ENCODE results near the gene S1PR4. TPM values are rescaled to one million over a fixed set of nuclear protein-coding genes. Genes with fewer than 3 reads are reported as not detected.

S1PR4 gene
- total RNA-seq, 1 experiment from 2014 or later = not detected

DNA sequence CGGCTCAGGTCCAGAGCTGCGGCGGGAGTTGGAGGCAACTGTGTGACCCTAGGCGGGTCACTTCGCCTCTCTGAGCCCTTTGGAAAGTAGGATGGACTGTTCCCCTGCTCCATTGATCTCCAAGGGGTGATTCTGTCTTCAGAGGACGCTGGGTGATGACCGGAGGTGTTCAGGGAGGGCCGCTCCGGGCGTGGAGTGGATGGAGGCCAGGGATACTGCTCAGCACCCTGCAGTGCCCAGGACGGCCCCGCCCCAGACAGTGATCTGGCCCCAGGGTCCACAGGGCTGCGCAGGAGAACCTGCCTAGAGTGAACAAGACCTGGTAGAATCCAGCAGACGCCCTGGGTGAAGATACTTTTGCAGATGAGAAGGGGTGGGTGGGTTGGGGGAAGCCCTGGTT lies 14.1 kb downstream of the S1PR4 start:
- DNase-seq = no peak
- Histone ChIP-seq H2AFZ (ENCODE audit: low read length) (no peak overlapping the region), H3K36me3 (ENCODE audit: insufficient read depth, low read length) (no peaks in the 10 kb centered on the region), H3K9ac (ENCODE audit: low read length) (no peak overlapping the region), H3K9me2 (replicated peaks; ENCODE audit: insufficient read depth, low read length) (no peaks in the 10 kb centered on the region), H4K20me1 (ENCODE audit: insufficient read depth, low read depth, low read length) (peaks cover 35% of the 10 kb centered on the region), H3K4me2 (ENCODE audit: low read depth, low read length, poor library complexity, severe bottlenecking) (no peak overlapping the region), H3K79me2 (ENCODE audit: low read length) (peaks cover 40% of the 10 kb centered on the region), H3K4me1 (ENCODE audit: low read length) (peaks cover under 1% of the 10 kb centered on the region; the same call in 1 of the 2 replicates), H3K27ac (ENCODE audit: low read length) (no peak overlapping the region), H3K4me3 (ENCODE audit: low read length) (no peak overlapping the region), H3K27me3 (ENCODE audit: low read length) (no peaks in the 10 kb centered on the region), H3K9me3 (ENCODE audit: low read length) (no peaks in the 10 kb centered on the region)

DNA sequence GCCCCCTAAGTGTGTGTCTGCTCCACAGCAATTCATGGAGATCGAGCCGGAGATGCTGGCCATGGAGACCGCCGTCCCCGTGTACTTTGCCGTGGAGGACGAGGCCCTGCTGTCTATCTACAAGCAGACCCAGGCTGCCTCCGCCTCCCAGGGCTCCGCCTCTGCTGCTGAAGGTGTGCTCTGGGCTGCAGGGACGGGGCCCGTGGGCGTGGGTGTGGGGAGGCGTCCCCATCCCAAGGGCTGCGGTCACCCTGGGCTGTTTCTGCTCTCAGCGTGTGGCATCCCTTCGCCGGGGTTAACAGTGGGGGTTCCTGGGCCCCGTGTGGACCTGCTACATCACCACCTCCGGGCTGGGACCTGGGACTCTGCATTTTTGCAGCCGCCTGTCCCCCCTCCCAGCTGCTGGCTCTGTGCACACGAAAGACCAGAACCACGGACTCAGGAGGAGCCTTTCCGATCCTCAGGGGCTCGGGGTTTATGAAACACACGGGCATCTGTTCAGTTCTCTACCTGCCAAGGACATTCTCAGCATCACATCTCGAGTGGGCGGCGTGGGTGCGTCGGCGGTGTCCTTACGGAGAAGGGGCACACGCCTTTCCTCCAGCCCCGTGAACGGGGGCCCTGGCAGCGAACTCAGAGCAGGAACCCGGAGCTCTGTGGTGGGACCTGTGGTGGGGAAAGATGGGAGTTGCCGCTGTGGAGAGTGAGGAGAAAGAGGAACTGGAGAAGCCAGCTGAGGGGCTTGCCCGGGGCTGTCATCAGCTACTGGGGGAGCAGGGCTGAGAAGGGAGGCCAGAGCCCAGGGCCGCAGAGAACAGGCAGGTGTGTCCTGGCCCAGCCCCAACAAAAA lies 14.9 kb downstream of the S1PR4 start:
- Histone ChIP-seq H3K4me1 (ENCODE audit: low read length) (no peaks in the 10 kb centered on the region), H3K79me2 (ENCODE audit: low read length) (peaks cover 32% of the 10 kb centered on the region), H3K4me2 (ENCODE audit: low read depth, low read length, poor library complexity, severe bottlenecking) (no peak overlapping the region), H3K9me3 (ENCODE audit: low read length) (no peaks in the 10 kb centered on the region), H3K9me2 (replicated peaks; ENCODE audit: insufficient read depth, low read length) (no peaks in the 10 kb centered on the region), H3K36me3 (ENCODE audit: insufficient read depth, low read length) (no peaks in the 10 kb centered on the region), H4K20me1 (ENCODE audit: insufficient read depth, low read depth, low read length) (peaks cover 27% of the 10 kb centered on the region), H3K9ac (ENCODE audit: low read length) (no peak overlapping the region), H2AFZ (ENCODE audit: low read length) (no peak overlapping the region), H3K27ac (ENCODE audit: low read length) (no peak overlapping the region), H3K27me3 (ENCODE audit: low read length) (no peaks in the 10 kb centered on the region), H3K4me3 (ENCODE audit: low read length) (no peak overlapping the region)
- DNase-seq = no peak

DNA sequence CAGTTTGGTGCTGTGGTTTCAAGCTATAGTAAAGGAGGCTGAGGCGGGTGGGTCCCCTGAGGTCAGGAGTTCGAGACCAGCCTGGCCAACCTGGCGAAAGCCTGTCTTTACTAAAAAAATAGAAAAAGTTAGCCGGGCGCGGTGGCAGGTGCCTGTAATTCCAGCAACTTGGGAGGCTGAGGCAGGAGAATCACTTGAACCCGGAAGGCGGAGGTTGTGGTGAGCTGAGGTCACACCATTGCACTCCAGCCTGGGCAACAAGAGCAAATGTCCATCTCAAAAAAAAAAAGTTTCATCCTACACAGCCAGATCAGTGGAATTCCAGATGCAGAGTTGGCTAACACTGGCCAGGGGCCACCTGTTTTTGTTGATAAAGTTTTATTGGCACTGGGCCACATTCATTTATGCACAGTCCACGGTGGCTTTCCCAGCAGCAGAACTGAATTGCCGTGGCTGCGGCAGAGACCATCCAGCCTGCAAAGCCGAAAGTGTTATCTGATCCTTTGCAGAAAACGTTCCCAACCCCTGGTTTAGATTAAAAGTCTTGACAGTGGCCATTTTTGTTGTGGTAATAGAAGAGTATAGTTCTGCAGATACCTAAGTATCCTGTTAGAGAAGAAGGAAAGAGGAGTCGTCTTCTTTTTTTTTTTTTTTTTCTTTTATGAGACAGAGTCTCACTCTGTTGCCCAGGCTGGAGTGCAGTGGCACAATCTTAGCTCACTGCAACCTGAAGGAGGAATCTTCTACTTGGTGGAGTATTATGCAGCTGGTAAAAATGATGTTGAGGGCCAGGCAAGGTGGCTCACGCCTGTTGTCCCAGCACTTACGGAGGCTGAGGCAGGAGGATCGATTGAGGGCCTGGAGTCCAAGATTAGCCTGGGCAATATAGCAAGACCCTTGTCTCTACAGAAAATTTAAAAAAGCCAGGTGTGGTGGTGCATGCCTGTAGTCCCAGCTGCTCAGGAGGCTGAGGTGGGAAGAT lies 15.8 kb downstream of the S1PR4 start:
- H3K36me3 ChIP-seq (ENCODE audit: insufficient read depth, low read length) = no peaks in the 10 kb centered on the region
- no peaks in the 10 kb centered on the region for H3K9me3 ChIP-seq (ENCODE audit: low read length)
- H3K4me2 ChIP-seq (ENCODE audit: low read depth, low read length, poor library complexity, severe bottlenecking) = no peak overlapping the region
- no peaks in the 10 kb centered on the region for H3K27me3 ChIP-seq (ENCODE audit: low read length)
- no peak overlapping the region for H3K9ac ChIP-seq (ENCODE audit: low read length)
- H3K4me1 ChIP-seq (ENCODE audit: low read length) = no peaks in the 10 kb centered on the region
- H4K20me1 ChIP-seq (ENCODE audit: insufficient read depth, low read depth, low read length) = peaks cover 18% of the 10 kb centered on the region
- no peak for DNase-seq
- H3K4me3 ChIP-seq (ENCODE audit: low read length) = no peak overlapping the region
- H3K9me2 ChIP-seq (replicated peaks; ENCODE audit: insufficient read depth, low read length) = no peaks in the 10 kb centered on the region
- H3K27ac ChIP-seq (ENCODE audit: low read length) = no peak overlapping the region
- peaks cover 23% of the 10 kb centered on the region for H3K79me2 ChIP-seq (ENCODE audit: low read length)
- H2AFZ ChIP-seq (ENCODE audit: low read length) = no peak overlapping the region

DNA sequence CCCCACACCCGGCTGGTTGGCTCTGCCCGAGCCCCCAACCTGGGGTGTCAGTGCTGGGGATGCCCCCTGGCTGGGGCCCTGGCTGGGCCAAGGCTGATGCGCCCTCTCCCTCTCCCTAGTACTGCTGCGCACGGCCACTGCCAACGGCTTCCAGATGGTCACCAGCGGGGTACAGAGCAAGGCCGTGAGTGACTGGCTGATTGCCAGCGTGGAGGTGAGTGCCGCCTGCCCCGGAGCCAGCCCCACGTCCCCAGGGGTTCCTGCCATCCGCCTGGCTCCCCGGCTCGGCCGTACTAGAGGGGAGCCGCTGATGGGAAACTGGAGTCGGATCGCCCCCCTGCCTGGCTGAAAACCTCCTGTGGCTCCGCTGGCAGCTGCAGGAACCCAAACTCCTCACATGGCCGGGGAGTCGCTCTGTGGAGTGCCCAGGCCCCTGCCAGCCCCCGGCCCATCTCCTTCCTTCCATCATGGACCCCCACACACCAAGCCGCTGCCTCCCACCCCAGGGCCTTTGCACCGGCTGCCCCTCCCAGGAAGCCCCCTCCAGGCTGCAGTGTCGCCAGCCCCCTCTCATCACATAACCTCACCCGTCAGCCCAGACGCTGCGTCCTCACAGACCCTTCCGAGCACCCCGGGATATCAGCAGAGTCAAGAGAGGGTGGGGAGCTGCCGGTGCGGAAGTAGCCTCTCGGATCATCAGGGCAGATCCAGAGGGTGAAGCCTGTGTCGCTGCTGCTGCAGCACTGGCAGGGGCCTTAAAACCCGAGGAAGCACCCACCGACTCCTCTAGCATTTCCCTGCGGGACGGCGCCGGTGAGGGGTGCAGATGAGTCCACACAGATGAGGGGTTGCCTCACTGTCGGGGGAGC lies 17.7 kb downstream of the S1PR4 start:
- H3K9me3 ChIP-seq (ENCODE audit: low read length) = no peaks in the 10 kb centered on the region
- H3K4me2 ChIP-seq (ENCODE audit: low read depth, low read length, poor library complexity, severe bottlenecking) = no peak overlapping the region
- no peaks in the 10 kb centered on the region for H3K36me3 ChIP-seq (ENCODE audit: insufficient read depth, low read length)
- H3K9ac ChIP-seq (ENCODE audit: low read length) = no peak overlapping the region
- no peak overlapping the region for H2AFZ ChIP-seq (ENCODE audit: low read length)
- no peak overlapping the region for H3K27ac ChIP-seq (ENCODE audit: low read length)
- no peaks in the 10 kb centered on the region for H3K9me2 ChIP-seq (replicated peaks; ENCODE audit: insufficient read depth, low read length)
- no peak for DNase-seq
- 0 out of 2 replicates have a peak, but pooled peaks cover 9% of the 10 kb centered on the region for H4K20me1 ChIP-seq (ENCODE audit: insufficient read depth, low read depth, low read length)
- no peaks in the 10 kb centered on the region for H3K27me3 ChIP-seq (ENCODE audit: low read length)
- no peaks in the 10 kb centered on the region for H3K4me1 ChIP-seq (ENCODE audit: low read length)
- no peak overlapping the region for H3K4me3 ChIP-seq (ENCODE audit: low read length)
- peaks cover 4% of the 10 kb centered on the region for H3K79me2 ChIP-seq (ENCODE audit: low read length)

DNA sequence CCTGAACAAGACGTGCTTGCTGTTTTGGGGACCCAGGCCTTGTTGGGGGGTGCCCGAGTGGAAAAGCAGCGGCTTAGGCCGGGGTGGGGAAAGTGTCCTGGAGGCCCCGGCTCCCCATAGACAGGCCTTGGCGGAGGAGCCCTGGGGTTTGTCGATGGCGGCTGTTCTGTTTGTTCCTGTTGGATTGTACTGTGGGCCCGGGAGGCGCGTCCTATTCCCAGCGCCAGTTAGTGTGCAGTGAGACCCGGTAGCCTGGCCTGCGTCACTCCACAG lies 18.3 kb downstream of the S1PR4 start:
- Histone ChIP-seq H3K4me1 (ENCODE audit: low read length) (no peaks in the 10 kb centered on the region), H3K4me3 (ENCODE audit: low read length) (no peak overlapping the region), H3K36me3 (ENCODE audit: insufficient read depth, low read length) (no peaks in the 10 kb centered on the region), H3K79me2 (ENCODE audit: low read length) (no peaks in the 10 kb centered on the region; the same call in 1 of the 2 replicates), H3K9me3 (ENCODE audit: low read length) (no peaks in the 10 kb centered on the region), H3K4me2 (ENCODE audit: low read depth, low read length, poor library complexity, severe bottlenecking) (no peak overlapping the region), H3K27ac (ENCODE audit: low read length) (no peak overlapping the region), H3K27me3 (ENCODE audit: low read length) (no peaks in the 10 kb centered on the region), H2AFZ (ENCODE audit: low read length) (no peak overlapping the region), H4K20me1 (ENCODE audit: insufficient read depth, low read depth, low read length) (0 out of 2 replicates have a peak, but pooled peaks cover 7% of the 10 kb centered on the region), H3K9ac (ENCODE audit: low read length) (no peak overlapping the region), H3K9me2 (replicated peaks; ENCODE audit: insufficient read depth, low read length) (no peaks in the 10 kb centered on the region)
- DNase-seq = no peak

DNA sequence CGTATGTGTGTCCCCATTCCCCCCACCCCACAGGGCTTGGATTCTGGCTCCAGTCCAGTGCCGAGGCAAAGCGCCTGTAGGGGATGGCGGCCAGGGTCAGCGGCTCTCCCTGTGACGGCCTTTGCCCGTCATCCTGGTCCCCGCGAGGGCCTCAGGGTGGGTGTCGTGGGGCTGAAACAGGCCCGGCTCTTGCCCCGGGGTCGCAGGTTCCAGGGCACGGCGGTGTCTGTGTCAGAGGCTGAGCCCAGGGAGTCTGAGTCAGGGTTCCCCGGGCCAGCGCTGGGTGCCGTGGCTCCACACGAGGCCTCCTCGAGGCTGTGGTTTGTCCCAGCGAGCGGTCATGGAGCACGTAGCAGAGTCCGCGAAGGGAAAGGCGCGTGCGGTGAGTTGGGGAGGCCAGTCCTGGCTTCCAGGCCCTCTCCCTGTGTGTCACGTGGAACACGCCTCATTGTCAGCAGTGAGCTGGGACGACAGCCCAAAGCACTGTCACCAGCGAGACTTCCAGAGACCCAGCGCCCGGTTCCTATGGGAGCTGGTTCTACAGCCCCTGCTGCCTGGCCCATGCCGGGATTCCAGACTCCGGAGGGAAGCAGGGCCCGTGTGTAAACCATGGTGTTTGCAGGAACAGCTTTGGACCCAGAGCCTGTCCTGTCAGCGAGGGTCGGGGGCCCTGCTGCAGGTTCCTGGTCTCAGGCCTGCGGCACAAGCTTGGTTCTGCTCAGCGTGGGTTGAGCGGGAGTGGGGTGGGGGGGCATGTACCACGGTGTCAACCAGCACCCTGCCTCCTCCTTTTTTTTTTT lies 20.5 kb downstream of the S1PR4 start:
- H3K9ac ChIP-seq (ENCODE audit: low read length) = no peak overlapping the region
- H3K9me2 ChIP-seq (replicated peaks; ENCODE audit: insufficient read depth, low read length) = no peaks in the 10 kb centered on the region

DNA sequence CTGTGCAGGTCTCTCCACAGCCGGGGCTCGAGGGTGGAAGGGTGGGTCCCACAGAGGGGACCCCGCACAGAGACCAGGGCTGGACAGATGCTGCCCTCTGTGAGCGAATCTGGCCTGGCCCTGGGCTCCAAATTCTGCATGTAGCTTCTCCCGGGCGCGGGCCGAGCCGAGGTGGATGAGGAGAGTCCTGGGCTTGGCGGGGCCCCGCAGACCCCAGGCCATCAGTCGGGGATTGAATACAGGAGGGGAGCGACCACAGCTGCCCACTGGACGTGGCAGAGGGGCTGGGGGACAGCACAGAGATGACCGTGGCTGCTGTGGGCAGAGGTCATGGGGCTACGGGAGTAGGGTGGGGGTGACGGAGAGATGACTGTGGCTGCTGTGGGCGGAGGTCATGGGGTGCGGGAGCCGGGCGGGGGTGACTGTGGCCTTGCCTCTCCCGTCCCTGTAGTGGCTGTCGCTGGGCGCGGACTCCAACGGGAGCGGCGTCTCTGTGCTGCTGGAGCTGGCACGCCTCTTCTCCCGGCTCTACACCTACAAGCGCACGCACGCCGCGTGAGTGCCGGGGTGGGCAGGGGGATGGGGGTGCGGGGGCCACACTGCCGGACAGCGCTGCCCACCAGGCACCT lies 22.6 kb downstream of the S1PR4 start:
- no peaks in the 10 kb centered on the region for H3K4me1 ChIP-seq (ENCODE audit: low read length)
- H3K36me3 ChIP-seq (ENCODE audit: insufficient read depth, low read length) = no peaks in the 10 kb centered on the region
- H4K20me1 ChIP-seq (ENCODE audit: insufficient read depth, low read depth, low read length) = no peaks in the 10 kb centered on the region
- no peak overlapping the region for H3K4me3 ChIP-seq (ENCODE audit: low read length)
- no peak overlapping the region for H3K9ac ChIP-seq (ENCODE audit: low read length)
- H3K4me2 ChIP-seq (ENCODE audit: low read depth, low read length, poor library complexity, severe bottlenecking) = no peak overlapping the region
- DNase-seq = no peak
- no peak overlapping the region for H3K27ac ChIP-seq (ENCODE audit: low read length)
- no peaks in the 10 kb centered on the region for H3K27me3 ChIP-seq (ENCODE audit: low read length)
- H3K9me2 ChIP-seq (replicated peaks; ENCODE audit: insufficient read depth, low read length) = no peaks in the 10 kb centered on the region
- no peak overlapping the region for H2AFZ ChIP-seq (ENCODE audit: low read length)
- no peaks in the 10 kb centered on the region for H3K9me3 ChIP-seq (ENCODE audit: low read length)
- no peaks in the 10 kb centered on the region for H3K79me2 ChIP-seq (ENCODE audit: low read length)

More for the DNA sequence above, 20.5 kb downstream of the S1PR4 start:
- H3K4me1 ChIP-seq (ENCODE audit: low read length) = no peaks in the 10 kb centered on the region
- no peak overlapping the region for H3K4me2 ChIP-seq (ENCODE audit: low read depth, low read length, poor library complexity, severe bottlenecking)
- H3K4me3 ChIP-seq (ENCODE audit: low read length) = no peak overlapping the region
- H3K27me3 ChIP-seq (ENCODE audit: low read length) = no peaks in the 10 kb centered on the region
- no peak overlapping the region for H3K27ac ChIP-seq (ENCODE audit: low read length)
- H3K79me2 ChIP-seq (ENCODE audit: low read length) = no peaks in the 10 kb centered on the region
- H3K36me3 ChIP-seq (ENCODE audit: insufficient read depth, low read length) = no peaks in the 10 kb centered on the region
- H2AFZ ChIP-seq (ENCODE audit: low read length) = no peak overlapping the region
- DNase-seq = no peak
- H4K20me1 ChIP-seq (ENCODE audit: insufficient read depth, low read depth, low read length) = 0 out of 2 replicates have a peak, but pooled peaks cover 5% of the 10 kb centered on the region
- H3K9me3 ChIP-seq (ENCODE audit: low read length) = no peaks in the 10 kb centered on the region

Measured in Karpas-422 (cell line).